NCI-H345 treated with DMSO at 0.1 percent for 48 hours (cell line): ENCODE data around the gene MAGEB5.
"Not testable (repeated sequence)": the region's sequence is repeated elsewhere in the genome, so short reads cannot be mapped to it uniquely, and the experiment has no call there.

Experiments
- DNase-seq: peaks from one replicate; lab custom pipeline; 2025; ENCODE audit not compliant: unreplicated experiment; lab: John Stamatoyannopoulos, UW

Gene MAGEB5, protein sequence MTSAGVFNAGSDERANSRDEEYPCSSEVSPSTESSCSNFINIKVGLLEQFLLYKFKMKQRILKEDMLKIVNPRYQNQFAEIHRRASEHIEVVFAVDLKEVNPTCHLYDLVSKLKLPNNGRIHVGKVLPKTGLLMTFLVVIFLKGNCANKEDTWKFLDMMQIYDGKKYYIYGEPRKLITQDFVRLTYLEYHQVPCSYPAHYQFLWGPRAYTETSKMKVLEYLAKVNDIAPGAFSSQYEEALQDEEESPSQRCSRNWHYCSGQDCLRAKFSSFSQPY

GRCh38 chrX:26215869-26216268 is at the start of gene MAGEB5:
TSS of gene MAGEB5 (plus strand) at chrX:26216169. CDS start at chrX:26217302, 1,133 bp downstream.
- DNase-seq: no peak

DNA sequence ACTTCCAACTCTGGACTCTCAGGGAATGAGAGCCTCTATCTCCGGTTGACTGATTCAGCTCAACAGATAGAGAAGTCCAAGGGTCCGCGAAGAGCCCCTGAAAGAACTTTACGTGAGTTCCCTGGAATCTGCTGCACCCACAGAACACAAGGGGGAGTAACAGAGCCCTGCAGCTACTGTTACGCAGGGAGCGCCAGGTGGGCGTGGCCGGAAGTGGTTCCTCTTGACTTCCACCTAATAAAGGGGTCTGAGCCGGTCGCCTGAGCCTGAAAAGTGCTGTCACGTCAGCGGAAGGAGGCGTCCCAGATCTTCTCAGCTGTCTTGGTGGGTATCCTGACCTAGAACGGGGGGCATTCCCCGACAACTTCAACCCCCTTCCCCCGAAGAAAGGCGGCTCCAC is 23.8 kb upstream of the MAGEB5 start, which contains the start of gene MAGEB6:
TSS of gene MAGEB6 (plus strand) at position 237 of the 400 bp plus-strand sequence. CDS start 1,407 bp downstream, outside the sequence.
- no peak for DNase-seq

DNA sequence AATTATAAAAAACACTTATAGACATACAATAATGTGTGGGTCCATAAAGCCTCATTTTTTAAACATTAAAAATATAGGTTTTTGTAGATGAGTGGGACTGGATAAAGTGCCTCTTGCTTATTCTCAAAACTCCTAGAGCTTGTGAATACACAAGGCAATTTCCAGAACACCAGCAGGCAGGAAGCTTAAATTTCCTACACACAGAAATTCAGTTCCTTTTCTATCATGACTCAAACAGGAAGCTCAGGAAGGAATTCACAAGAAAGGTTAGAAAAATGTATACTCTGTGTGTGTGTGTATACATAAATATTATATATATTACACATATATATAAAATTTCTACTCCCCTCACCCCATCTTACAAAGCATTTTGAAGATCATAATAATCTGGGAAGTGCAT is 12.4 kb upstream of the MAGEB5 start:
- no peak for DNase-seq

DNA sequence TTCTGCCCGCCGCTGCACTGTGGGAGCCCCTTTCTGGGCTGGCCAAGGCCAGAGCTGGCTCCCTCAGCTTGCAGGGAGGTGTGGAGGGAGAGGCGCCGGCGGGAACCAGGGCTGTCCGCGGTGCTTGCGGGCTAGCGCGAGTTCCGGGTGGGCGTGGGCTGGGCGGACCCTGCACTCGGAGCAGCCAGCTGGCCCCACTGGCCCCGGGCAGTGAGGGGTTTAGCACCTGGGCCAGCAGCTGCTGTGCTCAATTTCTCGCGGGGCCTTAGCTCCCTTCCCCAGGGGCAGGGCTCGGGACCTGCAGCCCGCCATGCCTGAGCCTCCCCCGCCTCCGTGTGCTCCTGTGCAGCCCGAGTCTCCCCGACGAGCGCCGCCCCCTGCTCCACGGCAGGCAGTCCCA is 11.3 kb upstream of the MAGEB5 start:
- DNase-seq: not testable (repeated sequence)

- DNase-seq: no peak
Measured at GRCh38 chrX:26208012-26208411, 8.0 kb upstream of the MAGEB5 start.

- DNase-seq: no peak
Measured at GRCh38 chrX:26219351-26219750, 3.4 kb downstream of the MAGEB5 start.

DNA sequence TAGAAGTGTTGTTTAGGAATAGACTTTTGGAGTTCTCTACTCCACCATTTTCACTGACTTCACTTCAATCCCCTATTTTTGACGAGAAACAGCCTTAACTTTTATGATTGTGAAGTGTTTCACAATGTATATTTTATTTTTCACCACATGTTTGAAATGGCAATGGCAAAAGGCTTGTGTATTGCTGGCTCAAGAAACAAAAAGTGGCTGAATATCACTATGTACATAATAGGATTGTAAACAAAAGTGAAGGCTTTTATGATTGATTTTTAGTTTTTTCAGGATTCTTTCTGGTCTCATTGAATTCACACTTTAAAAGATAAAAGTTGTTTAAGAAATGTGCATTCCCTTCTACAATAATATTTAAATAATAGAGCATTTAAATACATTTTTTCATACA is 18.2 kb downstream of the MAGEB5 start:
- no peak for DNase-seq

DNA sequence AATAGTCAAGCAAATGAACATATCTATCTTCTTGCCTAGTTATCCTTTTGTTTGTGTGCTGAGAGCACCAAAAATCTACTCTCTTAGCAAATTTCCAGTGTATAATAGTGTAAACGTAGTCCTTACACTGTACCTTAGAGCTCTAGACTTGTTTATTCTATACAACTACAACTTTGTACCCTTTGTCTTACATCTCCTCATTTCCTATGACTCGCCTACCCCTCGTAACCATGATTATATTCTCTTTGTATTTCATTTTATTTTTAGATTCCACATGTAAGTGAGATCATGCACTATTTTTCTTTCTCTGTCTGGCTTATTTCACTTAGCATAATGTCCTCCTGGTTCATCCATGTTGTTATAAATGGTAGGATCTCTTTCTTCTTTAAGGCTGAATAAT is 37.6 kb downstream of the MAGEB5 start:
- DNase-seq: no peak

DNA sequence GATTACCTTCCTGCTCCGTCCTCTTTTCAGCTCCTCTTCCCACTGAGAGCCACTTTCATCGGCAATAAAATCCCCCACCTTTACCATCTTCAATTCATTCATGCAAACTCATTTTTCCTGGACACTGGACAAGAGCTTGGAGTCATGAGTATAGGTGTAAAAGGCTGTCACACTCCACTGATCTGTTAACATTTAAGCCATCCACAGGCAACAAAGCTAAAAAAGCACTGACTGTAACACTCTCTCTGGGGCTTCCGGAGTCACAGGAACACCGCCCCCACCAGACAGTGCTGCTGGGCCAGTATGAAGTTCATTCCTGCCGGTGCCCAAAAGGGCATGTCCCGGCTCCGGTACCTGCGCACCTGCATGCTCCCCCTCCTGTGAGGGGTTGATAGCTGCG is 38.5 kb downstream of the MAGEB5 start:
- DNase-seq: no peak

GRCh38 chrX:26262121-26262523 is 46.2 kb downstream of the MAGEB5 start:
- no peak for DNase-seq
